HG03571 (cell line): ENCODE results near the gene ABHD12B.

ENCODE experiments used
- ATAC-seq: cut with Tn5 transposase; IDR thresholded peaks from one replicate; pipeline ENCODE4 v1.9.1; 2021; ENCODE audit not compliant: unreplicated experiment

ABHD12B gene

DNA sequence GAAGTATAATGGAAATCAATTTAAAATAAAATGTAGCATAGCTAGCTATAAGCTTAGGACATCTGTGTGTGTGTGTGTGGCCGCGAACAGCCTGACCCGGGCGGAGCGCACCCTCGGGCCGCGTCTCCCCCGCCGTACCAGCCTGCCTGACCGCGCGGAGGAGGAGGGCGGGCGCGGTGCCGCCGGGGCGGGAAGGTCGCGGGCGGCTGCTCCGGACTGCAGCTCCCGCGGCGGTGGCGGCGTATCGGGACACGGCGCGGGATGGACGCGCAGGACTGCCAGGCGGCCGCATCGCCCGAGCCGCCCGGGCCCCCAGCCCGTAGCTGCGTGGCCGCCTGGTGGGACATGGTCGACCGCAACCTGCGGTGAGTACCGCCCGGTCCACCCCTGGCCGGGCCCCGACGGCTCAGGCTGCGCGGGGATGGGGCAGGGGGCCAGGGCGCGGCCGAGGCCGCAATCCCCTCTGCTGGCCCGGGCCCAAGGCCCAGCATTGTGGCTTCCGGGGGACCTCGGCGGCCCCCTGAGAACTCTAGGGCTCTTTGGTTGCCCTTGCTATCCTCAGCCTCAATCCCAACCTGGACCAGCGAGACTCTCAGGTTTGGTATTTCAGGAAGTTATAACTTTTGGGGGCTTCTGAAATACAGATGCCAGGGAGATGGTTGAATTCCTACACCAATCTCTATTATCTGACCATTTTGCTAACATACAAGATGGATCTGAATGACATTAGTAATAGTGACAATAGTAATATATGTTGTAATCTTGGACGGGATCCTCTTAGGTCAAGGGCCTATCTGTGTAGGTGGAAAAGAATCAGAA is at the start of gene ABHD12B:
Gene ABHD12B (plus strand): TSS at position 140 of the 819 bp plus-strand sequence. CDS start 122 bp downstream, at position 262.
- no peak for ATAC-seq

DNA sequence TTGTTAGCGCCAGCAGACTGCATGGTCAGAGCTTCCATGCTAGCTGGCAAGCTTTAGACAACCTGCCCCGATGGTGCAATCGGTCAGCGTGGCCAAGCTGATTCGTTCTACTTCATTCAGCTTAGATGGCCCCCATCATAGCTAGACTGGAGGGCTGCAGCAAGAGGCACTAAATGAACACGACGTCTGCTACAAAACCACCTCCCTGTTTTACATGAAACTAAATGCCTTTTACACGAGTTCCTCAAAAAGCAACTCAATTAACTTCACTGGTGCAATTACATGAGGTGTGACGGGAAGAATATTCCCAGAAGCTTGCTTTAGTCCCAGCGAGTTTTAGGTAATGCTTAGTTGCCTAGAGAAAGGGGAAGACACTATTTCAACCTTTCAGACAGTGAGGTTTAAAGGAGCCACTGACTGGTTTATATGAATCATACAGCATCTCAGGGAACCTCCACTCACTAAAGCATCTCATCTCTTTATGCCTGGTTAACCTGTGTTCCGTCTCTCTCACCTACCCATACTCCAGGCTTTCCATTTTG is 49.3 kb upstream of the ABHD12B start:
- ATAC-seq, result no peak

DNA sequence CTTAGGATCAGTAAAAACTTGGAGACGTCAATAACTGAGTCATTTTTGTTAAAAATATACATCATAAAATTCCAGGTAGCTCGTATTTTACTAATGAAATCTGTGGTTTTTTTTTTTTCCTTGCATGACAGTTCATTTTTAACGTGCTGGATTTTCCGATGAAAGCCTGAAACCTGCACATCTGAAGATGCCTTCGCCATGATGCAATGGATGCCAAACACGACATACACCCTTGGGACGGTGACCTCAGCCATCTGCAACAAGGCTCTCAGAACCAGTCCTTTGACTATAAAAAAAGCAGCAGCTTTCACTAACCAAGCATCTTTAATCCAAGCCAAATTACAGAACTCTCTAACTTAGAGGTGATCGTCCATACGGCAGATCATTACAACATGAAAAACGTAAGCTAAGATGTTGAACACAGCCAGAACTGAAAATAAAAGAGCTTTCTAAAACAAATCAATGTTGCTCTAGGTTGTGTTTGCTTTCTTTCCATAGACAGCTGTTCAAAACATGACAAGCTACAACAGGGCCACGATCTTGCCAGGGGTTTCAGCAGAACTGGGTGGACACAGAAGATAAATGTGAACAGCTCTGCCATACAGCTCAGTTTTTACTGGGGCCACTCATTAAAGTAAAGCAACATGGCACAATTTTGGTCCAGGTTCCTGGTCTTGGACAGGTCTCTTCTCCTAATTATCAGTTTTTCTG is 48.6 kb upstream of the ABHD12B start:
- no peak for ATAC-seq

GRCh38 chr14:50823762-50824636 is 47.9 kb upstream of the ABHD12B start:
- peak; percentile 72 for ATAC-seq

- ATAC-seq, result no peak
Observed at GRCh38 chr14:50825307-50825706, 46.5 kb upstream of the ABHD12B start.

DNA sequence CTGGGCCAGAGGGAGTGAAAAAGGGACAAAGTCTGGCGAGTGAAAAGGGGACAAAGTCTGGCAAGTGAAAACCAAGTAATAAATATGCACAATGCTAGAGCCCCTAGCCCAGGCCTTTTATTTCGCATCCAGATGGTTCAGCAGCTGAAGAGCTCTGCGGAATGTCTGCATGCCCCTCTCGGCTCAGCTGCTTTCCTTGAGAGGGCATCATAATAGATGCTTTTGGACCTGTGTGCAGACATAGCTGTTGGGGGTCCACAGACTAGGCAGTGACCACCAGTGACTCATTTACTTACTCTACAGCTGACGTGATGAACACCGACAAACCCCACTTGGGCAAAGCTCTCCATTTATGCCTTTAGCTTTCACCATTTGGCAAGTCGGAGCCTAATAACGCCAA is 45.2 kb upstream of the ABHD12B start:
- ATAC-seq, result no peak

GRCh38 chr14:50828721-50829488 is 42.9 kb upstream of the ABHD12B start:
- no peak for ATAC-seq

- ATAC-seq, result no peak
Observed at GRCh38 chr14:50829489-50830043, 42.3 kb upstream of the ABHD12B start.

DNA sequence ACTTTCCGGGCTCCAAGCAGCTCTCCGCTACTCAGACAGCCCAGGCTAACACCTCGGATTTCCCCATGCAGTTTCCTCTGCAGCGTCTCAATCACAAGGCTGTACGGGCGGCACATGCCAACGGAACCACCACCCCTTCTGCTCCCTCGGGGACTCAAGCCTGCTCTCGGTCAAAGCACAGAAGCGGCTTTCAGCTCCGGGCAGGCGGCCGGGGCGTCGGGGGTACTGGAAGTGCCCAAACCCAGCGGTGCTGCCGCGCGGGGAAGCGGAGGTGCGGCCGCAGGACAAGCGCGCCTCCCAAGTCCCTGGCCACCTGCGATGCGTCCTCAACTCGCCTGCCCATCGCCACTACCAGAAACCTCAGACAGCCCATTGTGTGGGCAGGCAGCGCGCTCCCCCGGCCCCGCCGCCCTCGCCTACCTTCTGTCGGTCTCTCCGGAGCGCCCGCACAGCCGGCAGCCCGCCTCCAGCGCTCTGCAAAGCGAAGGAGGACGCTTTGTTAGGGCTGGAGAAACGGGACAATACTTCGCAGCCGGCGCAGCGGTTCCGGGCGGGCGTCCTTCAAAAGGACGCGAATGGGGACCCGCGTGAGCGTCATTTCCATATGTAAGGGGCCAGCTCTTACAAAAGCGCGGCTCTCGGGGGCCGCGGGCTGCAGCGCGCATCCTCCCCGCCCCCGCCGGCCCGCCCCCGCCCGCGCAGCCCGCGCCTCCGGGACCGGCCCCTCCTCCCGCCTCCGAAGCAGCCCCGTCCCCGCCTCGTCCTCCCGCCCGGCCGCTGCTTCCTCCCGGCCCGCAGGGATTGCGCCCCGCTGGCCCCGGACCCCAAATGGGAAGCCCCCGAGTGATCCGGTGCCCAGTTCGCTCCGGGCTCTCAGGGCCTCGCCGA is 41.6 kb upstream of the ABHD12B start:
- peak; percentile 32 for ATAC-seq

DNA sequence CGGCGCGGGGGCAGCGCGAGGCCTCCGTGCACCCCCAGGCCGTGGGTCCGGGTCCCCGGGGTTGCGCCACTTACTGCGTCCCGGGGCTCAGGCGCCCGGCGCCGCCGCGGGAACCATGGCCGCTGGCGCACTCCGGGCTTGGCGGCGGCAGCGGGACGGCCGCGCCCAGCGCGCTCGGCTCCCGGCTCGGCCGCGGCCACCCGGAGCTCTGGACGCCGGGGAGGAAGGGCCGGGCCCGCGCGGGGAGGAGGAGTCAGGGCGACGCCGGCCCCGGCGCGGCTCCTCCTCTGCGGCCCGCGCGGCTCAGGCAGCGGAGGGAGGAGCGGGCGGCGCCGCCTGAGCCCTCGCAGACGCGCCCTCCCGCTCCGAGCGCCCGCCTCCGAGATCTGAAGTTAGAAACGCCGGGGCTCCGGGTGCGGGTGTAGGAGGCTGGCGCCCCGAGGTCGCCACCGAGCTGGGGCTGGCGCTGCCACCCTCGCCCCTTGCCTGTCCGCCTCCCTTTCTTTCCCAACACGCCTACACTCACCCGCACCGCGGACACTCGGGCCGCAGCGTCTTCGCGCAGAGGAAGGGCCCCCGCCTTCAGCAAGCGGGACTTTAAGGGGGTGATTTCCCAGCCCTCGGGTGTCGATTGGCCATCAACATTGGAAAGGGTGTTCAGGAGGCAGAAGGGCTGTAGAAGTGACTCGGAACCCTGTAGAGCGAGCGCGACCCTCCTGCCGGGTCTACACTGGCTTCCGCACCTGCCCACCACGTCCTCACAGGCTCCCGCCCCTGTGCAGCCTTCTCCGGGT is 40.7 kb upstream of the ABHD12B start, which contains the start of gene NIN:
Gene NIN (minus strand): TSS at position 231 of the 794 bp plus-strand sequence. CDS start 9,106 bp downstream, outside the sequence.
- ATAC-seq, result peak; percentile 69

DNA sequence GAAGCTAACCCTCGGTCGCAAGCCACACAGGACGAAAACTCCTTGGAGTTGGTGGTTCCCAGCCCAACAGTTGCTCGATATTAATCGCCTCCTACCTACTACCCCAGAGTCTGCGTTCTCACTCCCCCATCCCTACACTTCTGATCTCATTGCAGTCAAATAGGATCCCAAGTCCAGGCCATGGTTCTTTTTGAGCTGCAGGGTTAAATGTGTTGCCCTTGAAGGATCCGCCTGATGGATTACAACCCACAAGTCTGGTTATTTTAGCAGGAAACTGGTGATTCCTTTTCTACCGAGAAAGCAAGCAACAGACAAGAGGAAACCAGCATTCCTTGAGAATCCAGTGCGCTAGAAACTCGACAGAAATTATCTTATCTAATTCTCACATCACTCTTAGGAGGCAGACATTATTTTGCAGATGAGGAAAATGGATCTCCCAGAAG is 40.1 kb upstream of the ABHD12B start:
- ATAC-seq, result no peak

GRCh38 chr14:50832935-50833630 is 38.8 kb upstream of the ABHD12B start:
- no peak for ATAC-seq

- no peak for ATAC-seq
Observed at GRCh38 chr14:50834802-50835276, 37.0 kb upstream of the ABHD12B start.

DNA sequence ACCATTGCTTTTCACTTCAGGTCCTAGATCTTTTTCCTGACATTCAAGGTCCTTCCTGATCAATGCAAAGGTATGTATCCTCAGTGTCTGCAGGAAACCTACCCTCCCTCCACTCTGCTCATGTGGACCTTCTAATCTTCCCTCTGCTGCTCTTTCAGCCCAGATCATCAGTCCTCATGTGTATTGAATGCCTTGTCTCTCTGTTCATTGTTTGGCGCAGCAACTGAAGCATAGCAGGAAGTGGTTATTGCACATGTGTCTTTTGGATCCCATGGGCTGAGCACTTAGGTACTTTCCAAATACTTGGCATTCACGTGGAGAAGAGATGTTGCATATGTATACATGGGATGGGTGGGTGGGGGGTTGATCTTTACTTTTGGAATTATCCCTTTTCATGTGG is 36.6 kb upstream of the ABHD12B start:
- peak; percentile 24 for ATAC-seq

DNA sequence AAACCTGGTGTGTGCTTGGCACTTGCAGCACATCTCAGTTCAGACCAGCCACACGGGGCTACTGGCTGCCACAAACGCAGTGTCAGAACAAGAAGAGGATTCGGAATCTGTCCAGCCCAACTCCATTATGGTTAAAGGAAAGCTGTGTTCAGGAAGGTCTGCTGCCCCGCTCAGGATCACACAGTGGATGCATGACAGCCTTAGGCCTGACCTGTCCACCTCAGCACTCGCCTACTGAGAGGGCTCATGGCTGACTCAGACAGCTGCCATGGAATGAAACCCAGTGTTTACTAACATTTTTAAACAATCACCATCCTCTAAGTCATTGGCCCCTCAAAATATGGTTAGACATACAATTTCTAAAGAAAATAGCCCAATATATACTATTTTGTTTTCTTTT is 35.3 kb upstream of the ABHD12B start:
- no peak for ATAC-seq

- no peak for ATAC-seq
Observed at GRCh38 chr14:50837271-50837670, 34.6 kb upstream of the ABHD12B start.

GRCh38 chr14:50837850-50838470 is 33.9 kb upstream of the ABHD12B start:
- no peak for ATAC-seq
